Activated CD8-positive, alpha-beta memory T cell treated with anti-CD3 and anti-CD28 coated beads for 1 hour (primary cell): ENCODE data around the gene HSPA1B.
"Not testable (repeated sequence)": the region's sequence is repeated elsewhere in the genome, so short reads cannot be mapped to it uniquely, and the experiment has no call there.

Source experiments
- DNase-seq, 2 donors: peaks; one replicate each; pipeline ENCODE4 v3.0.0-alpha.2; 2020; ENCODE audit warnings: low read depth in 1 of 2; ENCODE audit errors: extremely low read depth in 1 of 2

HSPA1B gene

DNA sequence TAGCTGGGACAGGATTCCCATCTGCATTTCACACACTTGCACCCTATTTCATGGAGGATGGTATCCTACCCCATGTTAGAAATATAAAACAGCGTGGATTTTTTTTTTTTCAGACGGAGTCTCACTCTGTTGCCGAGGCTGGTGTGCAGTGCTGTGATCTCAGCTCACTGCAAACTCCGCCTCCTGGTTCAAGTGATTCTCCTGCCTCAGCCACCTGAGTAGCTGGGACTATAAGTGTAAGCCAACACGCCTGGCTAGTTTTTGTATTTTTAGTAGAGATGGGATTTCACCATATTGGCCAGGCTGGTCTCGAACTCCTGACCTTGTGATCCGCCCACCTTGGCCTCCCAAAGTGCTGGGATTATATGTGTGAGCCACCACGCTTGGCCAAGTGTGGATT is 30.2 kb downstream of the HSPA1B start:
- not testable (repeated sequence) for DNase-seq

GRCh38 chr6:31858707-31859106 is 31.2 kb downstream of the HSPA1B start:
- DNase-seq, result no peak

- DNase-seq, result no peak
Measured at GRCh38 chr6:31859923-31860322, 32.4 kb downstream of the HSPA1B start.

DNA sequence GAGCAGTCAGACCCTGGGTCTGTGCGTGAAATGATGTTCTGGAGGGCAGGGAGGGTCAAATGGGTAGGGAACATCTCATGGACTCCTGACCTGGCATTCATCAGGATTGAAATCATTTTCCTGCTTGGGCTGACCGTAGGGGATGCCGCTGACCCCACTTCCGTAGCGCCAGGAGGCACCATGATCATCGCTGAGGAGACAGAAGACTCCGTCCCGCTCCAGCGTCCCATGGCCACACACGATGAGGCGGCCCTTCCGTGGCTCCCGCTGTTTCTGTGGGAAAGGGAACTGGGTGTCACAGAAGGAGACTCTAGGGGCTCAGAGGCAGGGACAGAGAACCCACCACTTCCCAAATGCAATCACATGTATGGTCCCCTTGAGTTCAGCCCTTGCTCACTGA is 32.8 kb downstream of the HSPA1B start:
- DNase-seq, result no peak

GRCh38 chr6:31861150-31861549 is 33.6 kb downstream of the HSPA1B start:
- no peak for DNase-seq

GRCh38 chr6:31861919-31862343 is 34.4 kb downstream of the HSPA1B start:
- DNase-seq, result no peak

- peak; percentile 96 to 99 for DNase-seq
Measured at GRCh38 chr6:31862344-31863235, 35.1 kb downstream of the HSPA1B start, which contains the start of gene NEU1. TSS of gene NEU1 (minus strand) at chr6:31862821. CDS start at chr6:31862776, 45 bp downstream.

DNA sequence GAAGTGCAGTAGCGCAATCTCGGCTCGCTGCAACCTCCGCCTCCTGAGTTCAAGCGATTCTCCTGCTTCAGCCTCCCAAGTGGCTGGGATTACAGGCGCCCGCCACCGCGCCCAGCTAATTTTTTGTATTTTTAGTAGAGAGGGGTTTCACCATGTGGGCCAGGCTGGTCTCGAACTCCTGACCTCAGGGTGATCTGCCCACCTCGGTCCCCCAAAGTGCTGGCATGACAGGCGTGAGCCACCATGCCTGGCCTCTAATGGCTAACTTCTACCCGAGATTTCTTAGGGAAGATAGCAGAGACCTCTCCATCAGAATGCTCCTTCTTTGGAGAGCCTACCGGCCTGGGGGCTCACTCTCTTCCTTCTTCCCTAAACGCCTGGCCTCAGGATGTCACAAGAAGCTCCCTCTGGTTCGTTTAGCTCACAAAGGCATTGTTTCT is 36.6 kb downstream of the HSPA1B start:
- DNase-seq, result not testable (repeated sequence)

- DNase-seq, result no peak
Measured at GRCh38 chr6:31864818-31865204, 37.3 kb downstream of the HSPA1B start.

- no peak for DNase-seq
Measured at GRCh38 chr6:31865205-31866118, 37.9 kb downstream of the HSPA1B start.

- DNase-seq, result not testable (repeated sequence)
Measured at GRCh38 chr6:31868658-31868971, 41.1 kb downstream of the HSPA1B start.

DNA sequence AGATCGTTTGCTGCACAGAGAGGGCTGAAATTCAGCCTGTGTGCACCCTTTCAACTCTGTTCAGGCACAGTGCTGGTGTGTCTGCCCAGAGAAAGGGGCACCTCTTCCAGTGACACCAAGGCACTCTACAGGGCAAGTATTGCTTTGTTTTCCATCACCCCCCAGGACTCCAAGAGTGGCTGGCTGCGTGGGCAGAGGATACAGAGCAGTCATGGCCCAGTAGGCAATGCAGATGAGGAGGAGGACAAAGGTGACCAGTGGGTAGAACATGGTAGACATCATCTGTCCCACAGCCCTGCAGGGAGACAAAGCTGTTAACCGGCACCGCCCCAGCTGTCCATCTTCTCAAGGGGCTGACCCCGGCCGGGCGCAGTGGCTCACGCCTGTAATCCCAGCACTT is 41.8 kb downstream of the HSPA1B start:
- DNase-seq, result no peak

GRCh38 chr6:31870385-31870921 is 42.9 kb downstream of the HSPA1B start:
- no peak for DNase-seq

GRCh38 chr6:31871046-31871659 is 43.6 kb downstream of the HSPA1B start:
- DNase-seq, result no peak

GRCh38 chr6:31874084-31874670 is 46.6 kb downstream of the HSPA1B start:
- DNase-seq, result no peak

DNA sequence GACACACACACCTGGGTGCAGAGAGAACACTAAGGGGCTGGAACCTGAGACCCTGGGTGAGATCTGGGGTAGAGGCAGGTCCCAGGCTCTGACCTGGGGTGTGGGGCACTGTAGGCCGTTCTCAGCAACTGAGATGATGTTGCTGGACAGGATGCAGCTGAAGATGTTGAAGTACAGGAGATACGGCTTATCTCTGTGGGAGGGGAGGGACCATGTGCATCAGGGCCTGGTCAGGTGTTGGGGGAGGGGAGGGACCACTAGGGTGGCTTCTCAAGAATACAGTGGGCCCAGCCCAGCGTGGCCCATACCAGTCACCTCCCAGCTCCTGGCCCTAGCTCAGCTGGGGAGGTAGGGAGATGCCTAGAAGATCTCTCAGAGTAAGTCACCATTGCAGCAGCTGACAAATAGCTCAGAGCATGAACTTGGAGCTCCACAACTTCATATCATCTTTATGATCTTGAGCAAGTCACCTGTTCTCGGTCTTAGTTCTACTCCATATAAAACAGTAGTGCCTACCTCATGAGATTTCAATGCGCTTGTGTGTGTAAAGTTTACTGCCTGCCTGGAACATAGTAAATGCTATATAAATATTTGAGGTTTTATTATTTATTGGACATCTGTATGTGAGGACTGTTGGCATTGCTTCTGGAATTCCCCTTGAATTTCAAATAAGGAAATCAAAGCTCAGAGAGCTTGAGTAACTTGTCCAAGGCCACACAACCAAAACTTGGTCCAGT is 47.5 kb downstream of the HSPA1B start:
- no peak for DNase-seq

DNA sequence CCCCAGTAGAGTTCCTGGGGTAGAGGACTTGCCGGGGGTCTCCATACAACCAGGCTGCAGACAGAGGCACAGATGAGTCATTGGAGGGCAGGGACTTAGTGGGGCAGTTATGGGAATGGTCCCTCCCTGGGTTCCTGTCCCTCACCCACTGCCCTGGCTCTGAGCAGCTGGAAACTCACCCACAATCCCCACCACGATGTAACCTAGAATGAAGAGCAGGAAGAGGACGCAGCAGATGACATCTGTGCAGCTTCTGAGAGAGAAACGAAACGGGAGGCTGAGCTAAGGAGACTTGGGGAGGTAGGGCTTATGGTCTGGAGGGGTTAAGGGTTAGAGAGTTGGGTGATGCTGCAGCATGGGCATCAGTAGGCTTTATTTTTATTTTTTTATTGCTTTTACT is 48.3 kb downstream of the HSPA1B start:
- DNase-seq, result no peak

GRCh38 chr6:31876357-31876756 is 48.8 kb downstream of the HSPA1B start:
- no peak for DNase-seq

- no peak for DNase-seq
Measured at GRCh38 chr6:31877125-31877650, 49.6 kb downstream of the HSPA1B start.
